Keratinocyte (primary cell): ENCODE data around the gene DCDC2C. TPM values are rescaled to one million over a fixed set of nuclear protein-coding genes. Genes with fewer than 3 reads are reported as not detected.

Experiments
- DNase-seq: peaks from one replicate; pipeline ENCODE4 v3.0.0-alpha.2; 2011; ENCODE audit warnings: low read depth, missing footprints, low spot score
- FAIRE-seq: peaks from 2 replicates; lab custom pipeline; 2011; peaks lifted over from hg19 to GRCh38; lab: Jason Lieb, UNC
- H2AFZ ChIP-seq: 2 replicates; pipeline ENCODE4 v1.6.0; 2012; ENCODE audit warnings: low read length, control low read depth, inconsistent platforms; ENCODE audit not compliant: control insufficient read depth
- H3K27ac ChIP-seq: 2 replicates; pipeline ENCODE4 v1.5.1; 2011; ENCODE audit warnings: low read length; ENCODE audit not compliant: control insufficient read depth, insufficient read depth
- H3K27me3 ChIP-seq: 3 replicates; pipeline ENCODE4 v1.6.0; 2011; ENCODE audit warnings: low read length; ENCODE audit not compliant: control insufficient read depth, insufficient read depth; ENCODE audit errors: extremely low read depth
- H3K36me3 ChIP-seq, 2 experiments: 2 replicates in 1 of 2; 3 replicates in 1 of 2; pipeline ENCODE4 v1.5.1; 2011; ENCODE audit warnings: low read length in 2 of 2, mild to moderate bottlenecking in 1 of 2; ENCODE audit not compliant: control insufficient read depth in 2 of 2, insufficient read depth in 2 of 2; ENCODE audit errors: extremely low read depth in 1 of 2
- H3K4me1 ChIP-seq: 3 replicates; pipeline ENCODE4 v1.5.1; 2011; ENCODE audit warnings: low read length; ENCODE audit not compliant: control insufficient read depth, insufficient read depth; ENCODE audit errors: extremely low read depth
- H3K4me2 ChIP-seq: 3 replicates; pipeline ENCODE4 v1.6.0; 2011; ENCODE audit warnings: low read depth, low read length; ENCODE audit not compliant: control insufficient read depth, insufficient read depth; ENCODE audit errors: extremely low read depth
- H3K4me3 ChIP-seq, 3 experiments: fragments of 200-600 bp in 1 of 3; sonication (generic) in 1 of 3; 2 replicates in 2 of 3; 3 replicates in 1 of 3; pipeline ENCODE4 v1.5.1; 2011 to 2016; ENCODE audit warnings: low read length in 3 of 3, mild to moderate bottlenecking in 3 of 3, control low read depth in 2 of 3, inconsistent platforms in 1 of 3, low read depth in 1 of 3, mixed read lengths in 1 of 3, mixed run types in 1 of 3, moderate library complexity in 1 of 3; ENCODE audit not compliant: control insufficient read depth in 2 of 3, insufficient read depth in 2 of 3; ENCODE audit errors: extremely low read depth in 1 of 3
- H3K79me2 ChIP-seq: 2 replicates; pipeline ENCODE4 v1.6.0; 2012; ENCODE audit warnings: low read length; ENCODE audit not compliant: control insufficient read depth, insufficient read depth
- H3K9ac ChIP-seq: 3 replicates; pipeline ENCODE4 v1.6.0; 2011; ENCODE audit warnings: low read length; ENCODE audit not compliant: control insufficient read depth, insufficient read depth; ENCODE audit errors: extremely low read depth
- H3K9me1 ChIP-seq: 3 replicates; pipeline ENCODE4 v1.6.0; 2011; ENCODE audit warnings: low read length; ENCODE audit not compliant: control insufficient read depth, insufficient read depth; ENCODE audit errors: extremely low read depth
- H3K9me3 ChIP-seq: 2 replicates; pipeline ENCODE4 v1.5.1; 2012; ENCODE audit warnings: low read depth, low read length; ENCODE audit not compliant: control insufficient read depth
- H4K20me1 ChIP-seq: 3 replicates; pipeline ENCODE4 v1.6.0; 2011; ENCODE audit warnings: low read length; ENCODE audit not compliant: control insufficient read depth, insufficient read depth; ENCODE audit errors: extremely low read depth
- EZH2 ChIP-seq: IDR thresholded peaks from one replicate; pipeline ENCODE4 v1.6.1; 2012; ENCODE audit warnings: inconsistent platforms, mild to moderate bottlenecking, low read length, moderate library complexity
- dilution Hi-C: fragments of 300-500 bp; cut with MboI; formaldehyde crosslinking; loops from one replicate; pipeline ENCODE4 v1.7.0; 2020; ENCODE audit warnings: low sequenced_read_pairs; ENCODE audit not compliant: extremely low pct_ligation_motif_present
- polyA plus RNA-seq, 5 experiments: library from polyadenylated mRNA; depleted of rRNA in 3 of 5; stranded (reverse) in 3 of 5; stranded (forward) in 1 of 5; unstranded in 1 of 5; fragments of >200 nt; gene quantifications; 1 replicate in 1 of 5; 2 replicates in 3 of 5; 3 replicates in 1 of 5; pipeline versions ENCODE4 v1.2.1 to v1.2.3, GENCODE V29; 2011 to 2012; ENCODE audit warnings: missing spikeins in 2 of 5, low read depth in 1 of 5, low replicate concordance in 1 of 5
- TF ChIP-seq, protein P1 (sequence below), 3 experiments: IDR thresholded peaks in 1 of 3; conservative IDR thresholded peaks in 1 of 3; optimal IDR thresholded peaks in 1 of 3; 2 replicates in 2 of 3; 3 replicates in 1 of 3; pipeline versions ENCODE3 to v1.5.1; 2011; ENCODE audit warnings: low read length in 3 of 3, mild to moderate bottlenecking in 3 of 3, moderate library complexity in 2 of 3, control low read depth in 1 of 3, inconsistent platforms in 1 of 3; ENCODE audit not compliant: insufficient read depth in 2 of 3; ENCODE audit errors: extremely low read depth in 1 of 3

Gene DCDC2C
- polyA plus RNA-seq, 1 donor (not counting 4 experiments of a cell fraction or from before 2014, with no cell fraction given), result not detected

- H3K4me3 ChIP-seq, result no peak overlapping the region
- no peaks in the 10 kb centered on the region for H3K79me2 ChIP-seq
- TF ChIP-seq, protein P1, sequence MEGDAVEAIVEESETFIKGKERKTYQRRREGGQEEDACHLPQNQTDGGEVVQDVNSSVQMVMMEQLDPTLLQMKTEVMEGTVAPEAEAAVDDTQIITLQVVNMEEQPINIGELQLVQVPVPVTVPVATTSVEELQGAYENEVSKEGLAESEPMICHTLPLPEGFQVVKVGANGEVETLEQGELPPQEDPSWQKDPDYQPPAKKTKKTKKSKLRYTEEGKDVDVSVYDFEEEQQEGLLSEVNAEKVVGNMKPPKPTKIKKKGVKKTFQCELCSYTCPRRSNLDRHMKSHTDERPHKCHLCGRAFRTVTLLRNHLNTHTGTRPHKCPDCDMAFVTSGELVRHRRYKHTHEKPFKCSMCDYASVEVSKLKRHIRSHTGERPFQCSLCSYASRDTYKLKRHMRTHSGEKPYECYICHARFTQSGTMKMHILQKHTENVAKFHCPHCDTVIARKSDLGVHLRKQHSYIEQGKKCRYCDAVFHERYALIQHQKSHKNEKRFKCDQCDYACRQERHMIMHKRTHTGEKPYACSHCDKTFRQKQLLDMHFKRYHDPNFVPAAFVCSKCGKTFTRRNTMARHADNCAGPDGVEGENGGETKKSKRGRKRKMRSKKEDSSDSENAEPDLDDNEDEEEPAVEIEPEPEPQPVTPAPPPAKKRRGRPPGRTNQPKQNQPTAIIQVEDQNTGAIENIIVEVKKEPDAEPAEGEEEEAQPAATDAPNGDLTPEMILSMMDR (optimal IDR thresholded peaks at IDR 0.05 in 1 of 3, IDR thresholded peaks at IDR 0.05 in 1 of 3, conservative IDR thresholded peaks at IDR 0.05 in 1 of 3; ENCODE audit: extremely low read depth in 1 of 3, insufficient read depth in 2 of 3, low read length in 3 of 3), result no peak
- TF ChIP-seq EZH2, result no peak
- DNase-seq, result no peak
- H3K9ac ChIP-seq, result no peak overlapping the region
- no peaks in the 10 kb centered on the region for H3K27me3 ChIP-seq
- no peaks in the 10 kb centered on the region for H3K9me1 ChIP-seq
- no peak overlapping the region for H3K27ac ChIP-seq
- H2AFZ ChIP-seq, result no peak overlapping the region
- peaks cover 2% of the 10 kb centered on the region for H3K9me3 ChIP-seq
- dilution Hi-C loops, result no loop called here
- no peak for FAIRE-seq
- peaks cover 16% of the 10 kb centered on the region for H3K4me1 ChIP-seq
- no peak overlapping the region for H3K4me2 ChIP-seq
- H4K20me1 ChIP-seq, result no peaks in the 10 kb centered on the region
- H3K36me3 ChIP-seq, result no peaks in the 10 kb centered on the region
Observed at GRCh38 chr2:3664118-3664517, 39.3 kb upstream of the DCDC2C start.

DNA sequence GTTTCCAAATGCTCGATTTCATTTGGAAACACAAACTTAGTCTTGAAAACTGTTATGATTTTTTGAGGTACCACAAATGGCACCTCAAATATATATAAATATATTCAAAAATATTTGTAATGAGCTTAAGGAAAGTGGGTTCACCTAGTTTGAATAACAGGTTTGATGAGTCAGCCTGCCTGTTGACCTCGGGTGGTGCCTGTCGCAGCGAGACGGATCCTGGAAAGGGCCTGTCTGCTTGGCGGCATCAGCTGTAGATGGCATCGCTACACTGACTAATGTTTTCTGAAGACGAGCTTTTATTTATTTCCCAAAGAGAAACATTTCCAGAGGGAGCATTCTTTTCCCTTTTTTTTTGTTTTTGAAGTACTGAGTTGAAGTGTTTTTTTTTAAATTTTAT is 38.5 kb upstream of the DCDC2C start:
- Histone ChIP-seq H3K9me3 (peaks cover 2% of the 10 kb centered on the region), H4K20me1 (no peaks in the 10 kb centered on the region), H3K9ac (no peak overlapping the region), H3K9me1 (no peaks in the 10 kb centered on the region), H3K27me3 (no peaks in the 10 kb centered on the region), H3K36me3 (no peaks in the 10 kb centered on the region), H3K4me3 (no peak overlapping the region), H3K4me2 (no peak overlapping the region), H3K27ac (no peak overlapping the region), H3K4me1 (peaks cover 12% of the 10 kb centered on the region), H2AFZ (no peak overlapping the region), H3K79me2 (no peaks in the 10 kb centered on the region)
- dilution Hi-C loops, result no loop called here
- TF ChIP-seq, protein P1 (optimal IDR thresholded peaks at IDR 0.05 in 1 of 3, IDR thresholded peaks at IDR 0.05 in 1 of 3, conservative IDR thresholded peaks at IDR 0.05 in 1 of 3; ENCODE audit: extremely low read depth in 1 of 3, insufficient read depth in 2 of 3, low read length in 3 of 3), result peak in 1 of 3 experiments; percentile 26
- TF ChIP-seq EZH2, result no peak
- FAIRE-seq, result no peak
- no peak for DNase-seq
